Measurements from ENCODE around the gene DPF3. TPM values are rescaled to one million over a fixed set of nuclear protein-coding genes. Genes with fewer than 3 reads are reported as not detected.

DPF3 gene
- total and polyA plus RNA-seq, 2 donors (not counting 1 experiment from before 2014, with no cell fraction given): 7.6 to 13.7 TPM

DNA sequence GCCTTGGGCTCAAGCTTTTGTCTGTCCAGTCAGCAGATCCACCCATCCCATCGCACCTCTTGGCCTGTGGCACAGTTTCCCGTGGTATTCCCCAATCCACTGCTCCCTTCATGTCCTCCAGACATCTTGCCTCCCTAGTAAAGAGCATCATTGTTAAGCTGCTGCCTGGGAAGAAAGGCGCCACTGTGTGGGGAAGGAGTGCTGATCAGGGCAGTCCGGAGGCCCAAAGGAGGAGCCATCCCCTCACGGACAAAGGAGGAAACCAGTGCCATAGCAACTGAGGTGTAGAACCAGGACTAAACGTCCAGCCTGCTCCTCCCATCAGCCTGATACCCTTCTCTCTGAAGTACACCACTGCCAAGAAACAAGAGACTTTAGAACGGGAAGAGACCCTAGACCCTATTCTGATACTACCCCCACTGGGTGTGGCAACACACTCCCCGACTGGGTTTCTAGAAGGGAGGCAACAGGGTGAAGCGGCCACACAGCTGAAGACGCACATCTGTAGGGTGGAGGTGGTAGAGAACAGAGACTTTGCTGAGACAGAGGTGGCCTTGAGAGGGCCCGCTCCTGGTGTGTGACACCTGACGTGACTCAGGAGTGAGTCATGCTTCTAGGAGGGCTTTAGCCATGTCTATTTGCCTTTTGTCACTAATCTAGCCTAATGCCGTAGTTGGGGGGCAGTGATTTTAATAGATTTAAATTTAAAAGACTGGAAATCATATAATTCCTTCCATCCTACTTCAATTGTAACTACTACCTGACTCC is 185.0 kb downstream of the DPF3 start:
- H3K4me2 ChIP-seq (ENCODE audit: extremely low read depth, insufficient read depth, low read length): no peak overlapping the region
- H2AFZ ChIP-seq (ENCODE audit: low read length): no peak overlapping the region
- peaks cover 6% of the 10 kb centered on the region for H3K36me3 ChIP-seq (ENCODE audit: control insufficient read depth, insufficient read depth, low read length)
- H3K27me3 ChIP-seq (ENCODE audit: control insufficient read depth, insufficient read depth, low read length): no peaks in the 10 kb centered on the region
- H3K9me3 ChIP-seq (ENCODE audit: control insufficient read depth, insufficient read depth, low read depth, low read length): no peaks in the 10 kb centered on the region
- no peak overlapping the region for H3K9ac ChIP-seq (ENCODE audit: insufficient read depth, low read length)
- H4K20me1 ChIP-seq (ENCODE audit: control insufficient read depth, extremely low read depth, insufficient read depth, low read length): no peaks in the 10 kb centered on the region
- H3K79me2 ChIP-seq (ENCODE audit: control insufficient read depth, insufficient read depth, low read length): no peaks in the 10 kb centered on the region
- no peak for TF ChIP-seq EZH2 (IDR thresholded peaks at IDR 0.05; ENCODE audit: low read length, missing control alignments)
- TF ChIP-seq, protein P1, sequence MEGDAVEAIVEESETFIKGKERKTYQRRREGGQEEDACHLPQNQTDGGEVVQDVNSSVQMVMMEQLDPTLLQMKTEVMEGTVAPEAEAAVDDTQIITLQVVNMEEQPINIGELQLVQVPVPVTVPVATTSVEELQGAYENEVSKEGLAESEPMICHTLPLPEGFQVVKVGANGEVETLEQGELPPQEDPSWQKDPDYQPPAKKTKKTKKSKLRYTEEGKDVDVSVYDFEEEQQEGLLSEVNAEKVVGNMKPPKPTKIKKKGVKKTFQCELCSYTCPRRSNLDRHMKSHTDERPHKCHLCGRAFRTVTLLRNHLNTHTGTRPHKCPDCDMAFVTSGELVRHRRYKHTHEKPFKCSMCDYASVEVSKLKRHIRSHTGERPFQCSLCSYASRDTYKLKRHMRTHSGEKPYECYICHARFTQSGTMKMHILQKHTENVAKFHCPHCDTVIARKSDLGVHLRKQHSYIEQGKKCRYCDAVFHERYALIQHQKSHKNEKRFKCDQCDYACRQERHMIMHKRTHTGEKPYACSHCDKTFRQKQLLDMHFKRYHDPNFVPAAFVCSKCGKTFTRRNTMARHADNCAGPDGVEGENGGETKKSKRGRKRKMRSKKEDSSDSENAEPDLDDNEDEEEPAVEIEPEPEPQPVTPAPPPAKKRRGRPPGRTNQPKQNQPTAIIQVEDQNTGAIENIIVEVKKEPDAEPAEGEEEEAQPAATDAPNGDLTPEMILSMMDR (conservative IDR thresholded peaks at IDR 0.05 in 1 of 2, IDR thresholded peaks at IDR 0.05 in 1 of 2; ENCODE audit: low read depth in 1 of 2, low read length in 2 of 2): no peak
- DNase-seq (ENCODE audit: low read depth in 2 of 2): no peak
- H3K4me3 ChIP-seq (replicated peaks in 1 of 4; ENCODE audit: control extremely low read depth in 1 of 4, insufficient read depth in 1 of 4, low read depth in 3 of 4, low read length in 4 of 4): no peak overlapping the region
- H3K27ac ChIP-seq (ENCODE audit: insufficient read depth, low read length): no peak overlapping the region
- H3K4me1 ChIP-seq (ENCODE audit: control insufficient read depth, extremely low read depth, insufficient read depth, low read length): no peaks in the 10 kb centered on the region

- H3K27ac ChIP-seq (ENCODE audit: insufficient read depth, low read length): no peak overlapping the region
Observed at GRCh38 chr14:72708222-72708621, 185.7 kb downstream of the DPF3 start.

DNA sequence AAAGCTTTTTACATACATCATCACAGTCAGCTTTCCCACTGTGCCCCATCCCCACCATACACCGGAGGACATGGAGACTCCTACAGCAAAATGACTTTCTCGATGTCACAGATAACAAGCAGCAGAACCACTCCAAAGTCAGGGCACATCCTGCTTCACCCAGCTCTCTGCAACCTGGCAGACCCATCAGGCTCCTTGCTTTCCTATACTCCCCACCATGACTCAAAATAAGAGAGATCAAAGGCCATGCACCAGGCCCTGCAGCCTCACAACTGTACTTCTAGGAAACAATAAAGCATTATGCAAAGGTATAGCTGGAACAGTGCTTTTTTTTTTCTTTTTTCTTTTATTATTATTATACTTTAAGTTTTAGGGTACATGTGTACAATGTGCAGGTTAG is 187.4 kb downstream of the DPF3 start:
- TF ChIP-seq EZH2 (IDR thresholded peaks at IDR 0.05; ENCODE audit: low read length, missing control alignments): no peak
- TF ChIP-seq, protein P1 (conservative IDR thresholded peaks at IDR 0.05 in 1 of 2, IDR thresholded peaks at IDR 0.05 in 1 of 2; ENCODE audit: low read depth in 1 of 2, low read length in 2 of 2): no peak
- H3K4me3 ChIP-seq (replicated peaks in 1 of 4; ENCODE audit: control extremely low read depth in 1 of 4, insufficient read depth in 1 of 4, low read depth in 3 of 4, low read length in 4 of 4): no peak overlapping the region
- H3K4me2 ChIP-seq (ENCODE audit: extremely low read depth, insufficient read depth, low read length): no peak overlapping the region
- no peaks in the 10 kb centered on the region for H3K9me3 ChIP-seq (ENCODE audit: control insufficient read depth, insufficient read depth, low read depth, low read length)
- no peaks in the 10 kb centered on the region for H3K27me3 ChIP-seq (ENCODE audit: control insufficient read depth, insufficient read depth, low read length)
- H3K27ac ChIP-seq (ENCODE audit: insufficient read depth, low read length): no peak overlapping the region
- H3K79me2 ChIP-seq (ENCODE audit: control insufficient read depth, insufficient read depth, low read length): no peaks in the 10 kb centered on the region
- no peaks in the 10 kb centered on the region for H4K20me1 ChIP-seq (ENCODE audit: control insufficient read depth, extremely low read depth, insufficient read depth, low read length)
- H2AFZ ChIP-seq (ENCODE audit: low read length): no peak overlapping the region
- H3K36me3 ChIP-seq (ENCODE audit: control insufficient read depth, insufficient read depth, low read length): no peaks in the 10 kb centered on the region
- no peak for DNase-seq (ENCODE audit: low read depth in 2 of 2)
- peaks cover 4% of the 10 kb centered on the region for H3K4me1 ChIP-seq (ENCODE audit: control insufficient read depth, extremely low read depth, insufficient read depth, low read length)
- H3K9ac ChIP-seq (ENCODE audit: insufficient read depth, low read length): no peak overlapping the region

More at GRCh38 chr14:72708222-72708621, 185.7 kb downstream of the DPF3 start:
- Histone ChIP-seq H3K9me3 (ENCODE audit: control insufficient read depth, insufficient read depth, low read depth, low read length) (no peaks in the 10 kb centered on the region), H3K9ac (ENCODE audit: insufficient read depth, low read length) (no peak overlapping the region), H4K20me1 (ENCODE audit: control insufficient read depth, extremely low read depth, insufficient read depth, low read length) (no peaks in the 10 kb centered on the region), H3K4me3 (replicated peaks in 1 of 4; ENCODE audit: control extremely low read depth in 1 of 4, insufficient read depth in 1 of 4, low read depth in 3 of 4, low read length in 4 of 4) (no peak overlapping the region), H3K79me2 (ENCODE audit: control insufficient read depth, insufficient read depth, low read length) (no peaks in the 10 kb centered on the region), H3K27me3 (ENCODE audit: control insufficient read depth, insufficient read depth, low read length) (no peaks in the 10 kb centered on the region), H3K4me2 (ENCODE audit: extremely low read depth, insufficient read depth, low read length) (no peak overlapping the region), H3K4me1 (ENCODE audit: control insufficient read depth, extremely low read depth, insufficient read depth, low read length) (no peaks in the 10 kb centered on the region), H3K36me3 (ENCODE audit: control insufficient read depth, insufficient read depth, low read length) (peaks cover 3% of the 10 kb centered on the region), H2AFZ (ENCODE audit: low read length) (no peak overlapping the region)
- TF ChIP-seq EZH2 (IDR thresholded peaks at IDR 0.05; ENCODE audit: low read length, missing control alignments): no peak
- TF ChIP-seq, protein P1 (conservative IDR thresholded peaks at IDR 0.05 in 1 of 2, IDR thresholded peaks at IDR 0.05 in 1 of 2; ENCODE audit: low read depth in 1 of 2, low read length in 2 of 2): no peak
- no peak for DNase-seq (ENCODE audit: low read depth in 2 of 2)

Measured in fibroblast of lung (primary cell).